NOMO-1 treated with DMSO at 0.1 percent for 48 hours (cell line): ENCODE measurements around the gene CUTA.

Experiments
- DNase-seq: peaks from one replicate; lab custom pipeline; 2025; ENCODE audit not compliant: unreplicated experiment; lab: John Stamatoyannopoulos, UW

CUTA gene

GRCh38 chr6:33424855-33425667 is 7.2 kb upstream of the CUTA start:
- DNase-seq: no peak

GRCh38 chr6:33423777-33424176 is 5.9 kb upstream of the CUTA start:
- DNase-seq: no peak

GRCh38 chr6:33421344-33421643 is 3.4 kb upstream of the CUTA start:
- no peak for DNase-seq

- no peak for DNase-seq
Measured at GRCh38 chr6:33420491-33421343, 2.8 kb upstream of the CUTA start.

- no peak for DNase-seq
Measured at GRCh38 chr6:33419580-33420490, 1.9 kb upstream of the CUTA start, which contains the start of gene SYNGAP1. SYNGAP1 (plus strand) TSS chr6:33420065; CDS start chr6:33420265, 200 bp downstream.

- DNase-seq: no peak
Measured at GRCh38 chr6:33418690-33419291, 884 bp upstream of the CUTA start.

GRCh38 chr6:33417128-33417902 is 592 bp downstream of the CUTA start:
- no peak for DNase-seq

GRCh38 chr6:33416386-33417127 is 1.4 kb downstream of the CUTA start:
- no peak for DNase-seq

GRCh38 chr6:33415831-33416230 is 2.1 kb downstream of the CUTA start:
- no peak for DNase-seq

GRCh38 chr6:33414592-33415271 is 3.2 kb downstream of the CUTA start:
- no peak for DNase-seq

- DNase-seq: no peak
Measured at GRCh38 chr6:33413241-33414120, 4.4 kb downstream of the CUTA start.

- DNase-seq: no peak
Measured at GRCh38 chr6:33412140-33413009, 5.5 kb downstream of the CUTA start.

- no peak for DNase-seq
Measured at GRCh38 chr6:33411632-33412005, 6.3 kb downstream of the CUTA start.

- peak; percentile 79 for DNase-seq
Measured at GRCh38 chr6:33410711-33411631, 6.9 kb downstream of the CUTA start, which contains the start of gene PHF1. PHF1 (plus strand) TSS chr6:33411014; CDS start chr6:33412264, 1,250 bp downstream.

GRCh38 chr6:33410050-33410710 is 7.7 kb downstream of the CUTA start:
- DNase-seq: peak; percentile 96
